Naive thymus-derived CD4-positive, alpha-beta T cell (primary cell): ENCODE data around the gene ZSWIM6. TPM values are rescaled to one million over a fixed set of nuclear protein-coding genes. Genes with fewer than 3 reads are reported as not detected.
A peak's percentile ranks its signal among the peaks of the same experiment; 100 is the strongest.

Experiments used
- ATAC-seq: fragments of 150-1000 bp; cut with Tn5 transposase; 2 replicates; pipeline ENCODE4 v1.10.0; 2021; ENCODE audit warnings: mild to moderate bottlenecking, moderate library complexity
- CTCF ChIA-PET: fragments of 350-600 bp; sonication (Branson Sonifier 250); formaldehyde crosslinking; loops from one replicate; lab custom pipeline; 2021; ENCODE audit warnings: antibody characterized with exemption; lab: Charles Lee
- POLR2A ChIA-PET: fragments of 350-600 bp; sonication (Branson Sonifier 250); formaldehyde crosslinking; loops from one replicate; lab custom pipeline; 2021; ENCODE audit warnings: antibody characterized with exemption, inconsistent platforms; lab: Charles Lee
- DNase-seq, 9 donors: peaks; one replicate each; pipeline versions ENCODE4 v3.0.0 to v3.0.0-alpha.2; 2020 to 2022; ENCODE audit warnings: mixed read lengths in 1 of 9
- H3K27ac ChIP-seq: one replicate; pipeline ENCODE4 v1.7.0; 2013; ENCODE audit warnings: mild to moderate bottlenecking, low read depth, low read length, moderate library complexity
- H3K27me3 ChIP-seq, 2 donors: one replicate each; pipeline ENCODE4 v1.7.0; 2013; ENCODE audit warnings: low read length in 2 of 2, mild to moderate bottlenecking in 2 of 2, moderate library complexity in 2 of 2; ENCODE audit not compliant: control insufficient read depth in 2 of 2, insufficient read depth in 2 of 2
- H3K36me3 ChIP-seq, 3 experiments: 1 replicate in 2 of 3; 2 replicates in 1 of 3; pipeline ENCODE4 v1.7.0; 2013; ENCODE audit warnings: low read length in 3 of 3, mild to moderate bottlenecking in 3 of 3, moderate library complexity in 1 of 3; ENCODE audit not compliant: insufficient read depth in 3 of 3, control insufficient read depth in 2 of 3
- H3K4me1 ChIP-seq, 2 donors: one replicate each; pipeline ENCODE4 v1.7.0; 2013; ENCODE audit warnings: low read length in 2 of 2, mild to moderate bottlenecking in 2 of 2, moderate library complexity in 1 of 2; ENCODE audit not compliant: control insufficient read depth in 2 of 2, insufficient read depth in 2 of 2
- H3K4me3 ChIP-seq: 2 replicates; pipeline ENCODE4 v1.7.0; 2013; ENCODE audit warnings: mild to moderate bottlenecking, low read length
- H3K9me3 ChIP-seq, 3 experiments: 1 replicate in 2 of 3; 2 replicates in 1 of 3; pipeline ENCODE4 v1.7.0; 2013; ENCODE audit warnings: low read length in 3 of 3; ENCODE audit not compliant: control insufficient read depth in 2 of 3
- H3K27ac Mint-ChIP-seq, 9 donors: one replicate each; pipeline ENCODE4 v1.8.0; 2020 to 2022; ENCODE audit warnings: mixed read lengths in 9 of 9, mild to moderate bottlenecking in 8 of 9, moderate library complexity in 5 of 9, inconsistent platforms in 2 of 9
- H3K27me3 Mint-ChIP-seq, 5 donors: one replicate each; pipeline ENCODE4 v1.8.0; 2021 to 2022; ENCODE audit warnings: mixed read lengths in 5 of 5, mild to moderate bottlenecking in 1 of 5
- H3K36me3 Mint-ChIP-seq, 5 donors: one replicate each; pipeline ENCODE4 v1.8.0; 2020 to 2022; ENCODE audit warnings: mixed read lengths in 5 of 5, mild to moderate bottlenecking in 3 of 5, inconsistent platforms in 1 of 5
- H3K4me1 Mint-ChIP-seq, 7 donors: one replicate each; pipeline ENCODE4 v1.8.0; 2020 to 2022; ENCODE audit warnings: mixed read lengths in 7 of 7, mild to moderate bottlenecking in 3 of 7, inconsistent platforms in 1 of 7
- H3K4me3 Mint-ChIP-seq, 10 donors: one replicate each; pipeline ENCODE4 v1.8.0; 2020 to 2022; ENCODE audit warnings: mild to moderate bottlenecking in 10 of 10, mixed read lengths in 10 of 10, moderate library complexity in 6 of 10, inconsistent platforms in 2 of 10
- H3K9me3 Mint-ChIP-seq, 11 donors: one replicate each; pipeline ENCODE4 v1.8.0; 2020 to 2022; ENCODE audit warnings: mixed read lengths in 11 of 11, mild to moderate bottlenecking in 4 of 11, inconsistent platforms in 1 of 11, moderate library complexity in 1 of 11
- intact Hi-C, 2 donors: fragments of 100-400 bp; cut with micrococcal nuclease; formaldehyde crosslinking; loops; one replicate each; pipeline ENCODE4 v1.15.1; 2023
- polyA plus RNA-seq, 2 donors: library from polyadenylated mRNA; unstranded; fragments of 300-500 nt; fragmentation: Illumina TruSeq; gene quantifications; one replicate each; pipeline ENCODE4 v1.2.3, GENCODE V29; 2021
- total RNA-seq, 6 experiments: library from RNA in 5 of 6; stranded (reverse) in 5 of 6; gene quantifications; 1 replicate in 5 of 6; 2 replicates in 1 of 6; pipeline ENCODE4 v1.2.3 and lab custom pipeline; 2021 to 2026

ZSWIM6 gene
- total and polyA plus RNA-seq, 7 experiments from 2014 or later: 0.29 to 18.5 (median 8.2) TPM

DNA sequence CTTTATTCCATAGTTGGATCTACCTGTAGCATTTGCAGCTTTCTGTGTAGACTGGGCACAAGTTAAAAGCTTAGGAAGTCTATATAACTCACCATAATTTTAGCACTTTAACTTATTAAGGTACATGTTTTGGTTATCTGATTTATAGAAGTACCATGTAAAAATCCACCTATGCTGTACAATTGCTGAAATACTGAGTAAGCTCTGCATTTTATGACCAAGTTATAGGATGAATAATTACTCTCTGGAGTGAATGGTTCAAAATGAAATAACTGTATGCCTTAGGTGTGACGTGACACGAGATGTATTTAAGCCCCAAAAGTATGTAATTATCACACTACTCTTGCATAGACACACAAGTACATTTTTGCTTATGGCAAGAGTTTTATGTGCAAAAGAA lies 22.1 kb downstream of the ZSWIM6 start:
- Histone ChIP-seq H3K27me3 (no peaks in the 10 kb centered on the region), H3K27ac (no peak overlapping the region), H3K4me3 (no peak overlapping the region), H3K36me3 (no peaks in the 10 kb centered on the region), H3K9me3 (peaks cover 0 to 6% (median 0%) of the 10 kb centered on the region in 3 experiments), H3K4me1 (peaks cover 0 to 3% of the 10 kb centered on the region in 2 donors)
- H3K27me3 Mint-ChIP-seq: no peaks in the 10 kb centered on the region
- no peak overlapping the region for H3K27ac Mint-ChIP-seq
- DNase-seq: no peak
- H3K9me3 Mint-ChIP-seq: peaks cover 0 to 13% (median 5%) of the 10 kb centered on the region in 11 donors
- no peak for ATAC-seq
- H3K4me3 Mint-ChIP-seq: no peak overlapping the region
- H3K4me1 Mint-ChIP-seq: peaks cover 2 to 59% (median 41%) of the 10 kb centered on the region in 7 donors
- peaks cover 4 to 14% (median 8%) of the 10 kb centered on the region in 5 donors for H3K36me3 Mint-ChIP-seq
- ChIA-PET POLR2A (interaction anchor here (1.4 kb wide), 2 partner anchors 13 to 22 kb away, joined by 3 to 4 read pairs; partner anchors contain the start of gene ZSWIM6), CTCF (no interaction called here)
- intact Hi-C loops: no loop called here

DNA sequence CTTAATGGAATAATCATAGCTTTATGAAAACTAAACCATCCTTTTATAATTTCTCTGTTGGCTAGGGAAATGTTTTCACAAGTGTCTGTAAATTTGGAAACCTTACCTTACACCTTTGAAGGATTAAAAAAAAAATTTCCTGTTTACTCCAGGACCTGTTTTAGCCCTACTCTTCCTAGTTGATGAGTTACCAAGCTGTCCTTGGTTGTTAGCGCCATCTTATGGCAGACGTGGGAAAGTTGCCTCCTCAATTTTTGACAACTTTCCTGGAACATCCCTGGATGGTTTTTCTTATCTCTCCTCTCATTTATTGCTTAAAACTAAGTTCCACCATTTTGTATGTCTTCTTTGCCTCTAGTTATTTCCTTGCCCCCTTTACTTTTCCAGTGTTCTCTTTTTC lies 25.7 kb downstream of the ZSWIM6 start:
- POLR2A ChIA-PET: no interaction called here
- ATAC-seq: no peak
- Mint-ChIP-seq H3K9me3 (peaks cover 0 to 13% (median 5%) of the 10 kb centered on the region in 11 donors), H3K27ac (peak overlapping the region in 1 of 9 donors; percentile 44), H3K4me3 (peak overlapping the region in 1 of 10 donors; percentile 58), H3K4me1 (peaks cover 0 to 48% (median 29%) of the 10 kb centered on the region in 7 donors), H3K36me3 (peaks cover 4 to 26% (median 18%) of the 10 kb centered on the region in 5 donors), H3K27me3 (no peaks in the 10 kb centered on the region)
- CTCF ChIA-PET: interaction anchor here (0.6 to 1.4 kb wide), 2 partner anchors 12 to 302 kb away, joined by 4 read pairs; no protein-coding TSS in a partner anchor
- no peak overlapping the region for H3K27ac ChIP-seq
- H3K4me1 ChIP-seq: no peaks in the 10 kb centered on the region
- H3K36me3 ChIP-seq: no peaks in the 10 kb centered on the region
- H3K4me3 ChIP-seq: no peak overlapping the region
- intact Hi-C loops: no loop called here
- peaks cover 0 to 6% (median 0%) of the 10 kb centered on the region in 3 experiments for H3K9me3 ChIP-seq
- no peaks in the 10 kb centered on the region for H3K27me3 ChIP-seq
- no peak for DNase-seq

DNA sequence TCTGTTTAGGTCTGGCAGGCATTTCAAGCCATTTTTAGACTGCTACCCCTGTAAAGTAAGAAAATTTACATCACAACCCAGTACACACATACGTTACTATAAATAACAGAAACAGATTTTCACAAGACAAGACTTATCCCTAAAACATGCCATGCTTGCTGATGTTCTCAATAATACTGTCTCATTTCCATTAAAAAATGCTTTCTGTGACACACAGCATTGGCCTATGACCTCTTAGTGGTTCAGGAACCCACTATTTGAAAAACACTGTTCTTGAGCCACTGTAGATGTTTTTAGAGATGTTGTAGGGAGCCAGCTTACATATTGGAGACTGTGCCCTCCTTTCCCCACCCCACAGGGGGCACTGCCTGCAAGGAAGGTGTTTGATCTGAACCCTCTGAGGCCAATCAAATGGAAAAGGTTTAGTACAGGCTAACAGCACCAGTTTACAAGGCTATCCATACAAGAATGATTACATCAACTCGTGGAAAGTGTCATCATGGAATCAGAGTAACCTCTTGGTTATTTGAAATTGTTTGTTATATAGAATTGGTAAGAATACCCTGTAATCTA lies 30.8 kb downstream of the ZSWIM6 start:
- H3K27me3 Mint-ChIP-seq: no peaks in the 10 kb centered on the region
- POLR2A ChIA-PET: no interaction called here
- Histone ChIP-seq H3K27ac (no peak overlapping the region), H3K4me3 (no peak overlapping the region), H3K27me3 (no peaks in the 10 kb centered on the region), H3K4me1 (no peaks in the 10 kb centered on the region), H3K9me3 (no peaks in the 10 kb centered on the region), H3K36me3 (no peaks in the 10 kb centered on the region)
- intact Hi-C loops: no loop called here
- peaks cover 4 to 30% (median 21%) of the 10 kb centered on the region in 5 donors for H3K36me3 Mint-ChIP-seq
- no peak for DNase-seq
- no peak overlapping the region for H3K27ac Mint-ChIP-seq
- peak; percentile 29 for ATAC-seq
- peaks cover 0 to 43% (median 28%) of the 10 kb centered on the region in 7 donors for H3K4me1 Mint-ChIP-seq
- peaks cover 0 to 6% (median 2%) of the 10 kb centered on the region in 11 donors for H3K9me3 Mint-ChIP-seq
- CTCF ChIA-PET: no interaction called here
- no peak overlapping the region for H3K4me3 Mint-ChIP-seq

- Mint-ChIP-seq H3K9me3 (peaks cover 0 to 3% (median 0%) of the 10 kb centered on the region in 11 donors), H3K27me3 (no peaks in the 10 kb centered on the region), H3K4me3 (no peak overlapping the region), H3K36me3 (peaks cover 2 to 29% (median 18%) of the 10 kb centered on the region in 5 donors), H3K27ac (no peak overlapping the region), H3K4me1 (peaks cover 0 to 44% (median 26%) of the 10 kb centered on the region in 7 donors)
- Histone ChIP-seq H3K4me1 (no peaks in the 10 kb centered on the region), H3K27ac (no peak overlapping the region), H3K27me3 (no peaks in the 10 kb centered on the region), H3K4me3 (no peak overlapping the region), H3K36me3 (no peaks in the 10 kb centered on the region), H3K9me3 (no peaks in the 10 kb centered on the region)
- ChIA-PET CTCF (no interaction called here), POLR2A (no interaction called here)
- intact Hi-C loops: no loop called here
- ATAC-seq (no peak), DNase-seq (no peak)
These were observed 31.5 kb downstream of the ZSWIM6 start for GRCh38 chr5:61363401-61364114.

DNA sequence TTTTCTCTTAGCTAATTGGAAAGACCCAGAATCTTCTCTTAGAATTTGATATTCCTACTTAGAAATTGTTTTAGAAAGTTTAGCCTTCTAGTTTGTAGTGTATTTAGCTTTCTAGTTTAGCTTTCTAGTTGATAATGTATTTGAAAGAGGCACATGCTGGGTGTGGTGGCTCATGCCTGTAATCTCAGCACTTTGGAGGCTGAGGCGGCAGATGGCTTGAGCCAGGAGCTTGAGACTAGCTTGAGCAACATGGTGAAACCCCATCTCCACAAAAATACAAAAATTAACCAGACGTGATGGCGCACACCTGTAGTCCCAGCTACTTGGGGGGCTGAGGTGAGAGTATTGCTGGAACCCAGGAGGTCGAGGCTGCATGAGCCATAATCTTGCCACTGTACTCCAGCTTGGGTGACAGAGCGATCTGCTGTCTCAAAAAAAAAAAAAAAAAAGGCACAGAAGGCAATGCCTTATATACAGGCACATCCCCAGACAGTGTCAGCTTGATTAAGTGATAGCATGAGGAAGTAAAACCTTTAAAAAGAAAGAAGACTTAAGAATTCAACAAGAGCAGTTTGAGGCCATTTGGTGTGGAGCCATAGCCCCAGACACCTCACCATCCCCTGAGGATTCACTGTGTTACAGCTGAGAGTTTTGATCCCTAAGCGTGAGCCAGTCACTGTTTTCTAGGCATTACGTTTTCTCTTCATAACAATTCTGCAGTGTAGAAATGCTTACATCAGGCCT lies 34.6 kb downstream of the ZSWIM6 start:
- H3K9me3 ChIP-seq: no peaks in the 10 kb centered on the region

DNA sequence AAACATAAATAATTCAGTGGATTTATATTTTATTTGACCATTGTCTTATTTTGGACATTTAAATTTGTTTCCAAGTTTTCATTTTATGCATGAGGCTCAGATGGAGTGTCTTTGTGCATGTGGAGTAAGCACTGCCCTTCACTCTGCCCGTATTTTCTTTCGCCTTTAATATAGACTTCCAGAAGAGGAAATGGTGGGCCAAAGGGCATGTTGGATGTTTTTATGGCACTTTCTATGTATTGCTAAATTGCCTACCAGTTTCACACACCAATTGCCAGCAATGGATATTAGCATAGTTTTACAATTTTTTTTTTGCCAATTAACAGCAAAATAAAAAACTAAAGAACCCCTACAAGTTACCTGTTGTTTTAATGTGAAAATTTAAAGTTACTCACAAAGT lies 38.4 kb downstream of the ZSWIM6 start:
- H3K4me3 Mint-ChIP-seq: no peak overlapping the region
- ATAC-seq (no peak), DNase-seq (no peak)
- CTCF ChIA-PET: no interaction called here
- H3K27me3 ChIP-seq: no peaks in the 10 kb centered on the region
- peaks cover under 1 to 35% (median 11%) of the 10 kb centered on the region in 5 donors for H3K36me3 Mint-ChIP-seq
- POLR2A ChIA-PET: no interaction called here
- no peak overlapping the region for H3K27ac Mint-ChIP-seq
- H3K27me3 Mint-ChIP-seq: no peaks in the 10 kb centered on the region
- no peak overlapping the region for H3K4me3 ChIP-seq
- H3K27ac ChIP-seq: no peak overlapping the region
- no peaks in the 10 kb centered on the region for H3K9me3 Mint-ChIP-seq
- H3K4me1 ChIP-seq: no peaks in the 10 kb centered on the region
- intact Hi-C loops: no loop called here
- no peaks in the 10 kb centered on the region for H3K36me3 ChIP-seq
- peaks cover 0 to 31% (median 8%) of the 10 kb centered on the region in 7 donors for H3K4me1 Mint-ChIP-seq
- H3K9me3 ChIP-seq: no peaks in the 10 kb centered on the region

More for the DNA sequence above, 34.6 kb downstream of the ZSWIM6 start:
- intact Hi-C loops: no loop called here
- H3K9me3 Mint-ChIP-seq: no peaks in the 10 kb centered on the region
- Histone ChIP-seq H3K4me1 (no peaks in the 10 kb centered on the region), H3K27me3 (no peaks in the 10 kb centered on the region), H3K4me3 (no peak overlapping the region), H3K36me3 (no peaks in the 10 kb centered on the region), H3K27ac (no peak overlapping the region)
- ChIA-PET POLR2A (no interaction called here), CTCF (no interaction called here)
- DNase-seq: no peak
- H3K27me3 Mint-ChIP-seq: no peaks in the 10 kb centered on the region
- H3K27ac Mint-ChIP-seq: no peak overlapping the region
- H3K4me1 Mint-ChIP-seq: peaks cover 0 to 28% (median 13%) of the 10 kb centered on the region in 7 donors
- H3K36me3 Mint-ChIP-seq: peaks cover 2 to 25% (median 4%) of the 10 kb centered on the region in 5 donors
- H3K4me3 Mint-ChIP-seq: no peak overlapping the region
- ATAC-seq: no peak
